MCF 10A (cell line): ENCODE measurements around the gene FAXC. TPM values are rescaled to one million over a fixed set of nuclear protein-coding genes. Genes with fewer than 3 reads are reported as not detected.

Experiments
- BruUV-seq: library from RNA; stranded (reverse); fragments of 400-500 nt; replicated peaks from 2 replicates; lab custom pipeline; 2021; lab: Mats Ljungman, UMichigan
- CTCF ChIA-PET: fragments of 300-600 bp; sonication (Branson Sonifier 250); formaldehyde crosslinking; extraction: SDS; loops from one replicate; lab custom pipeline; 2021; ENCODE audit warnings: antibody characterized with exemption, inconsistent platforms; lab: Yijun Ruan, JAX
- POLR2A ChIA-PET: fragments of 300-600, 350-650 bp; sonication (Branson Sonifier 250); formaldehyde crosslinking; extraction: SDS; loops from one replicate; lab custom pipeline; 2020; ENCODE audit warnings: antibody characterized with exemption, inconsistent platforms; lab: Yijun Ruan, JAX
- DNase-seq: peaks from one replicate; pipeline ENCODE4 v3.0.0-alpha.2; 2018; ENCODE audit not compliant: unreplicated experiment
- H3K27ac Mint-ChIP-seq: one replicate; pipeline ENCODE4 v1.8.0; 2022; ENCODE audit warnings: mild to moderate bottlenecking, low read depth, mixed read lengths; ENCODE audit not compliant: unreplicated experiment
- H3K27me3 Mint-ChIP-seq: one replicate; pipeline ENCODE4 v1.8.0; 2022; ENCODE audit warnings: mixed read lengths; ENCODE audit not compliant: insufficient read depth, unreplicated experiment
- H3K36me3 Mint-ChIP-seq: one replicate; pipeline ENCODE4 v1.8.0; 2022; ENCODE audit warnings: mild to moderate bottlenecking, moderate library complexity, mixed read lengths; ENCODE audit not compliant: insufficient read depth, unreplicated experiment
- H3K4me1 Mint-ChIP-seq: one replicate; pipeline ENCODE4 v1.8.0; 2022; ENCODE audit warnings: mixed read lengths; ENCODE audit not compliant: insufficient read depth, unreplicated experiment
- H3K4me3 Mint-ChIP-seq: one replicate; pipeline ENCODE4 v1.8.0; 2022; ENCODE audit warnings: mild to moderate bottlenecking, moderate library complexity, mixed read lengths; ENCODE audit not compliant: unreplicated experiment
- H3K9me3 Mint-ChIP-seq: one replicate; pipeline ENCODE4 v1.8.0; 2022; ENCODE audit warnings: mixed read lengths; ENCODE audit not compliant: unreplicated experiment
- CTCF ChIP-seq: fragments of 200-600 bp; IDR thresholded peaks from one replicate; pipeline ENCODE4 v1.8.0; 2022; ENCODE audit warnings: antibody characterized with exemption, mild to moderate bottlenecking; ENCODE audit not compliant: unreplicated experiment
- intact Hi-C: fragments of 100-400 bp; cut with micrococcal nuclease; formaldehyde crosslinking; loops from 2 replicates; pipeline ENCODE4 v1.14.1; 2022
- total RNA-seq: library from RNA; stranded (reverse); gene quantifications from 2 replicates; pipeline ENCODE4 v1.2.3, GENCODE V29; 2022

Gene FAXC
- total RNA-seq, 1 experiment from 2014 or later: 2.3 TPM

- CTCF ChIA-PET: interaction anchor here (1.2 to 2.1 kb wide), 3 partner anchors 35 to 40 kb away, joined by 3 to 7 read pairs (median 4); no protein-coding TSS in a partner anchor
- TF ChIP-seq CTCF: no peak
- H3K4me3 Mint-ChIP-seq: no peak overlapping the region
- POLR2A ChIA-PET: no interaction called here
- no peak overlapping the region for H3K27ac Mint-ChIP-seq
- no peak for DNase-seq
- intact Hi-C loops: no loop called here
- H3K9me3 Mint-ChIP-seq: no peaks in the 10 kb centered on the region
- BruUV-seq: no TSS peak
- no peaks in the 10 kb centered on the region for H3K27me3 Mint-ChIP-seq
- no peaks in the 10 kb centered on the region for H3K4me1 Mint-ChIP-seq
- H3K36me3 Mint-ChIP-seq: no peaks in the 10 kb centered on the region
Observed at GRCh38 chr6:99369533-99369932, 20.1 kb upstream of the FAXC start.

GRCh38 chr6:99366852-99367251 lies 17.4 kb upstream of the FAXC start:
- Mint-ChIP-seq H3K4me1 (no peaks in the 10 kb centered on the region), H3K9me3 (no peaks in the 10 kb centered on the region), H3K27me3 (peaks cover 7% of the 10 kb centered on the region), H3K4me3 (no peak overlapping the region), H3K27ac (no peak overlapping the region), H3K36me3 (no peaks in the 10 kb centered on the region)
- CTCF ChIA-PET: interaction anchor here (1.9 kb wide), 1 partner anchor 36 kb away, joined by 5 read pairs; no protein-coding TSS in a partner anchor
- intact Hi-C loops: no loop called here
- no peak for DNase-seq
- TF ChIP-seq CTCF: no peak
- no TSS peak for BruUV-seq
- POLR2A ChIA-PET: interaction anchor here (1.0 kb wide), 1 partner anchor 27 kb away, joined by 4 read pairs; the partner anchor contains the start of gene COQ3

GRCh38 chr6:99364026-99364425 lies 14.6 kb upstream of the FAXC start:
- intact Hi-C loops: no loop called here
- BruUV-seq: no TSS peak
- no peak for DNase-seq
- ChIA-PET POLR2A (no interaction called here), CTCF (interaction anchor here (0.7 kb wide), 1 partner anchor 49 kb away, joined by 3 read pairs; no protein-coding TSS in a partner anchor)
- H3K9me3 Mint-ChIP-seq: no peaks in the 10 kb centered on the region
- H3K4me3 Mint-ChIP-seq: no peak overlapping the region
- H3K27ac Mint-ChIP-seq: no peak overlapping the region
- H3K27me3 Mint-ChIP-seq: peaks cover 23% of the 10 kb centered on the region
- no peaks in the 10 kb centered on the region for H3K36me3 Mint-ChIP-seq
- TF ChIP-seq CTCF: no peak
- no peaks in the 10 kb centered on the region for H3K4me1 Mint-ChIP-seq

GRCh38 chr6:99362678-99363268 lies 13.3 kb upstream of the FAXC start:
- TF ChIP-seq CTCF: no peak
- no TSS peak for BruUV-seq
- H3K27me3 Mint-ChIP-seq: peaks cover 25% of the 10 kb centered on the region
- H3K9me3 Mint-ChIP-seq: no peaks in the 10 kb centered on the region
- H3K4me1 Mint-ChIP-seq: no peaks in the 10 kb centered on the region
- intact Hi-C loops: no loop called here
- H3K4me3 Mint-ChIP-seq: no peak overlapping the region
- DNase-seq: no peak
- CTCF ChIA-PET: no interaction called here
- no peak overlapping the region for H3K27ac Mint-ChIP-seq
- POLR2A ChIA-PET: no interaction called here
- H3K36me3 Mint-ChIP-seq: no peaks in the 10 kb centered on the region
